Lung (tissue), 12 donors: ENCODE measurements around the gene NUDT19. TPM values are rescaled to one million over a fixed set of nuclear protein-coding genes. Genes with fewer than 3 reads are reported as not detected.
"Not testable (repeated sequence)": the region's sequence is repeated elsewhere in the genome, so short reads cannot be mapped to it uniquely, and the experiment has no call there.

Source experiments
- ATAC-seq: fragments of 200-7000 bp; cut with Tn5 transposase; one replicate; pipeline ENCODE4 v1.9.1; 2020; ENCODE audit warnings: moderate number of reproducible peaks; ENCODE audit not compliant: insufficient read depth, low FRiP score
- DNase-seq, 3 donors: peaks; one replicate each; pipeline ENCODE4 v3.0.0-alpha.2; 2013 to 2017
- H3K27ac ChIP-seq, 2 donors: one replicate each; pipeline ENCODE4 v1.5.1; 2013; ENCODE audit warnings: mild to moderate bottlenecking in 2 of 2, moderate library complexity in 2 of 2, control low read depth in 1 of 2, inconsistent platforms in 1 of 2, low read depth in 1 of 2, low read length in 1 of 2
- H3K27me3 ChIP-seq, 3 donors: one replicate each; pipeline ENCODE4 v1.5.1; 2013; ENCODE audit warnings: low read length in 2 of 3; ENCODE audit not compliant: control insufficient read depth in 3 of 3, insufficient read depth in 3 of 3
- H3K36me3 ChIP-seq, 4 donors: one replicate each; pipeline ENCODE4 v1.5.1; 2013; ENCODE audit warnings: low read length in 4 of 4, mild to moderate bottlenecking in 1 of 4, moderate library complexity in 1 of 4; ENCODE audit not compliant: control insufficient read depth in 4 of 4, insufficient read depth in 4 of 4
- H3K4me1 ChIP-seq, 5 donors: one replicate each; pipeline ENCODE4 v1.5.1; 2013; ENCODE audit warnings: low read length in 5 of 5, mild to moderate bottlenecking in 2 of 5, moderate library complexity in 1 of 5; ENCODE audit not compliant: control insufficient read depth in 5 of 5, insufficient read depth in 5 of 5
- H3K4me3 ChIP-seq: one replicate; pipeline ENCODE4 v1.5.1; 2013; ENCODE audit warnings: mild to moderate bottlenecking, control low read depth, moderate library complexity
- H3K9ac ChIP-seq, 2 donors: one replicate each; pipeline ENCODE4 v1.5.1; 2013; ENCODE audit warnings: low read length in 2 of 2, control low read depth in 1 of 2; ENCODE audit not compliant: insufficient read depth in 1 of 2
- H3K9me3 ChIP-seq, 4 donors: one replicate each; pipeline ENCODE4 v1.5.1; 2013; ENCODE audit warnings: low read length in 3 of 4, mild to moderate bottlenecking in 1 of 4, moderate library complexity in 1 of 4; ENCODE audit not compliant: control insufficient read depth in 4 of 4, insufficient read depth in 3 of 4
- WGBS, 2 donors: extraction: QIAGEN DNeasy Blood & Tissue Kit; methylation state at CpG; one replicate each; pipeline ENCODE4 v1.1.7; 2013; 5-methylcytosine and 5-hydroxymethylcytosine counted together
- polyA plus RNA-seq, 2 donors: library from polyadenylated mRNA; stranded (reverse); fragments of 200-250 nt; gene quantifications; one replicate each; pipeline ENCODE4 v1.2.1, GENCODE V29; 2013
- total RNA-seq, 2 donors: library from RNA; depleted of rRNA in 1 of 2; stranded (reverse); fragments of >200 nt in 1 of 2; gene quantifications; one replicate each; pipeline ENCODE4 v1.2.1, GENCODE V29; 2014 to 2021
- TF ChIP-seq, protein P1 (sequence below): IDR thresholded peaks from 2 replicates; pipeline ENCODE4 v1.5.1; 2012; ENCODE audit warnings: mild to moderate bottlenecking; ENCODE audit errors: control extremely low read depth, extremely low read depth
- donor health status: control.
- donor health status: control.
- donor health status: Bipolar disorder and iron deficiency.
- donor health status: healthy.
- donor health status: DM: yes; HTN: yes; CAD: no.

The NUDT19 gene
- total and polyA plus RNA-seq, 4 donors = 7.5 to 20.1 (median 12.2) TPM

DNA sequence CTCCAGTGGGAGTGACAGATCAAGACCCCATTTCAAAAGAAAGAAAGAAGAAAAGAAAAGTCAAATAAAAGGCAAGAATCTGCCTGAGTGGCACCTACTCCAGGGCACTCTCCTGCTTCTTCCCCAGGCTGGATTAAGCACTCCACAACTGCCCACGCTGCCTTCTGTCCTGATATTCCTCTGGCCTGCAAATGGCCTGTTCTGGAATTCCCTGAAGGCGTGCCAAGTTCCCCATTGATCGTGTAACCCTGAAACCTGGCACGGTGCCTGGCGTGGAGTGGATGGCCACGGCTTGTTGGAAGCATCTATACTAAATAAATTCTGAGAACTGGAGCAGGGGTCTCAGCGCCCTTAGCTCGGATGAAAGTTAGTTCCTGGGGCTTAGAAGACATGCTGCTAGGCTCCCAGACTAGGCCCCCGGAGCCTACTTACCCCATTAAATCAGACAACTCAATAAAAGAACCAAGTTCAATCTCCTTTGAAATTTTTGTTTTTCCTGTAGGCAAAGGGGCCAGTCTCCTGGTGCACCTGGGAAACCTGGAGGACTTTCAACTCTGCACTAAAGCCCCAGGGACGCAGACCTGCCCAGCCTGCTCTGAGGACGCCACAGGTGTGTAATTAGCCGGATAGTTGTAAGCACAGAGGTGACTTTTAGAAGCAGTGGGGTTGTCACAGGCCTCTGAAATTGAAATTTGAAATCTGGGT, 38.6 kb upstream of the NUDT19 start:
- peak; percentile 88 to 91 (median 89) for DNase-seq
- Histone ChIP-seq H3K9me3 (no peaks in the 10 kb centered on the region), H3K9ac (no peak overlapping the region), H3K4me3 (no peak overlapping the region), H3K4me1 (peaks cover 5 to 17% (median 6%) of the 10 kb centered on the region in 5 donors), H3K27ac (no peak overlapping the region), H3K27me3 (no peaks in the 10 kb centered on the region), H3K36me3 (peaks cover 0 to 22% (median 5%) of the 10 kb centered on the region in 4 donors)
- TF ChIP-seq, protein P1, sequence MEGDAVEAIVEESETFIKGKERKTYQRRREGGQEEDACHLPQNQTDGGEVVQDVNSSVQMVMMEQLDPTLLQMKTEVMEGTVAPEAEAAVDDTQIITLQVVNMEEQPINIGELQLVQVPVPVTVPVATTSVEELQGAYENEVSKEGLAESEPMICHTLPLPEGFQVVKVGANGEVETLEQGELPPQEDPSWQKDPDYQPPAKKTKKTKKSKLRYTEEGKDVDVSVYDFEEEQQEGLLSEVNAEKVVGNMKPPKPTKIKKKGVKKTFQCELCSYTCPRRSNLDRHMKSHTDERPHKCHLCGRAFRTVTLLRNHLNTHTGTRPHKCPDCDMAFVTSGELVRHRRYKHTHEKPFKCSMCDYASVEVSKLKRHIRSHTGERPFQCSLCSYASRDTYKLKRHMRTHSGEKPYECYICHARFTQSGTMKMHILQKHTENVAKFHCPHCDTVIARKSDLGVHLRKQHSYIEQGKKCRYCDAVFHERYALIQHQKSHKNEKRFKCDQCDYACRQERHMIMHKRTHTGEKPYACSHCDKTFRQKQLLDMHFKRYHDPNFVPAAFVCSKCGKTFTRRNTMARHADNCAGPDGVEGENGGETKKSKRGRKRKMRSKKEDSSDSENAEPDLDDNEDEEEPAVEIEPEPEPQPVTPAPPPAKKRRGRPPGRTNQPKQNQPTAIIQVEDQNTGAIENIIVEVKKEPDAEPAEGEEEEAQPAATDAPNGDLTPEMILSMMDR = no peak
- no peak for ATAC-seq
- WGBS, 2 donors = 48 to 70% methylated on average over 12 of the region's 12 CpGs

DNA sequence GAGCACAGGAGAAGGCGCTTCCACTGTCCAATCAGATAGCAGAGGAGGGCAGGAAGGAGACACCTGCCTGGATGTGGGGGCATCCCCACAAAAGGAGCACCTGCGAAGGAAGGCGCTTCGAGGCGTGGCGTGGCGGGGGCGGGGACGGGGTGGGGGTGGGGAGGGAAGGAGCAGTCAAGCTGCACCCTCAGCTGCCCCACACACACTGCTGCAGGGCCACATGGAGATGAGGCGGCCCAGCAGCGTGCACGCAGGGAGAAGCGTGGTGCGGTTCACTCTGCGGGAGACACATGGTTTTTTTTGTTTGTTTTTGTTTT, 38.1 kb upstream of the NUDT19 start:
- ATAC-seq (no peak), DNase-seq (no peak)
- Histone ChIP-seq H3K4me3 (no peak overlapping the region), H3K4me1 (peaks cover 5 to 17% (median 6%) of the 10 kb centered on the region in 5 donors), H3K27me3 (no peaks in the 10 kb centered on the region), H3K36me3 (peaks cover 0 to 27% (median 5%) of the 10 kb centered on the region in 4 donors), H3K9ac (no peak overlapping the region), H3K27ac (no peak overlapping the region), H3K9me3 (no peaks in the 10 kb centered on the region)
- TF ChIP-seq, protein P1 = no peak
- 81 to 89% methylated on average over 15 of the region's 15 CpGs for WGBS, 2 donors

DNA sequence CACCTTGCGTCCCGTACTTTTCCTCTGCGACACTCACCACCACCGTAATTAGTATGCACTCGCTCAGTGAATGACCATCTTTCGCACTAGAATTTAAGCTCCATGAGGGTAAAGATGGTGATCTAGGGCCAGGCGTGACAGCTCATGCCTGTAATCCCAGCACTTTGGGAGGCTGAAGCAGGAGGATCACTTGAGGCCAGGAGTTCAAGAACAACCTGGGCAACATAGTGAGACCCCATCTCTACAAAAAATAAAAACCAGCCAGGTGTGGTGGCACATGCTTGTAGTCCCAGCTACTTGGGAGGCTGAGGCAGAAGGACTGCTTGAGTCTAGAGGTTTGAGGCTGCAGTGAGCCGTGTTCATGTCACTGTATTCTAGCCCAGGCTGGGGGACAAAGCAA, 35.2 kb upstream of the NUDT19 start:
- Histone ChIP-seq H3K36me3 (peaks cover 0 to 20% (median 4%) of the 10 kb centered on the region in 4 donors), H3K4me1 (peaks cover 5 to 16% (median 7%) of the 10 kb centered on the region in 5 donors)
- not testable (repeated sequence) for H3K27me3 ChIP-seq, H3K27ac ChIP-seq, H3K4me3 ChIP-seq, DNase-seq, H3K9ac ChIP-seq, H3K9me3 ChIP-seq, ATAC-seq
- WGBS, 2 donors = 97 to 99% methylated on average over 8 of the region's 8 CpGs

DNA sequence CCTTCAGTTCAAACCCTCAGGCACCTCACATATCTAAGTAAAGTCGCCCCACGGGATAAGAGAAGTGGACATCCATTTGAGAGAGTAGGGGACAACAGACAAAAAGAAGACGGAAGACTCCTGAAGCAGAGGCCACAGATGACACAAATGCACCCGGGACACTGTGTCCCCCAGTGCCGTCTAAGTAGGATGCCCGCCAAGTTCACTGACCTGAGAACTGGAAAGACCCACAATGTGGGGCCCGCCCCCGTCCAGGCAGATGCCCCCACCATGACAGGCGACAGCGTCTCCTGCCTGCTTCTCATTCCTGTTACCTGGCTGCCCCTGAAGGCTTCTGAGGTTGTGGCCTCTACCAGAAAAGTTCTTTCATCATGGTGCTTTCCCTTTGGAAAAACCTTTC, 33.5 kb upstream of the NUDT19 start:
- peaks cover 0 to 19% (median 4%) of the 10 kb centered on the region in 4 donors for H3K36me3 ChIP-seq
- no peaks in the 10 kb centered on the region for H3K27me3 ChIP-seq
- WGBS, 2 donors = 92 to 95% methylated on average over 10 of the region's 10 CpGs
- no peak overlapping the region for H3K27ac ChIP-seq
- ATAC-seq (no peak), DNase-seq (no peak)
- H3K4me3 ChIP-seq = no peak overlapping the region
- H3K9me3 ChIP-seq = no peaks in the 10 kb centered on the region
- H3K4me1 ChIP-seq = peaks cover under 1 to 3% (median 2%) of the 10 kb centered on the region in 5 donors
- TF ChIP-seq, protein P1 = no peak
- no peak overlapping the region for H3K9ac ChIP-seq
